ENCODE data around the gene ASH1L.

GRCh38 chr1:155609515-155610256, 47.1 kb upstream of the ASH1L start, which contains the start of gene MSTO1:
- no peak for TF ChIP-seq CTCF (conservative IDR thresholded peaks at IDR 0.05; ENCODE audit: low read depth in 2 of 2)
- no peak for TF ChIP-seq EZH2 (IDR thresholded peaks at IDR 0.05; ENCODE audit: low read depth, unreplicated experiment)
- TF ChIP-seq POLR2AphosphoS5 (IDR thresholded peaks at IDR 0.05; ENCODE audit: low read depth): peak; percentile 95
- no peak for TF ChIP-seq STAT1 (IDR thresholded peaks at IDR 0.05; ENCODE audit: unreplicated experiment)
- TF ChIP-seq EZH2phosphoT487 (IDR thresholded peaks at IDR 0.05; ENCODE audit: unreplicated experiment): no peak
- peak; percentile 48; the same call in 1 of the 2 replicates for TF ChIP-seq CREB1 (CRISPR knock-in tag; IDR thresholded peaks at IDR 0.05; ENCODE audit: low read depth)
- TF ChIP-seq REST (IDR thresholded peaks at IDR 0.05; ENCODE audit: unreplicated experiment): no peak

Data from GM23338 (cell line).